HepG2 (cell line): ENCODE results near the gene HINFP. TPM values are rescaled to one million over a fixed set of nuclear protein-coding genes. Genes with fewer than 3 reads are reported as not detected.

Experiments used
- ATAC-seq: fragments of 200-7000 bp; cut with Tn5 transposase; 3 replicates; pipeline ENCODE4 v1.9.1; 2020; ENCODE audit warnings: mild to moderate bottlenecking, moderate library complexity
- BruUV-seq: library from RNA; stranded (reverse); fragments of 400-500 nt; replicated peaks from 2 replicates; lab custom pipeline; 2021; lab: Mats Ljungman, UMichigan
- CTCF ChIA-PET: fragments of 300-600 bp; formaldehyde crosslinking; extraction: SDS; loops from one replicate; lab custom pipeline; 2021; ENCODE audit warnings: low total read pairs, inconsistent platforms, low intra/inter-chr PET ratio; lab: Yijun Ruan, JAX
- POLR2A ChIA-PET: fragments of 350-600 bp; sonication (Branson Sonifier 250); formaldehyde crosslinking; loops from one replicate; lab custom pipeline; 2020; ENCODE audit warnings: antibody characterized with exemption, inconsistent platforms; lab: Yijun Ruan, JAX
- DNase-seq: peaks from one replicate; pipeline ENCODE4 v3.0.0-alpha.2; 2015; ENCODE audit warnings: low spot score
- FAIRE-seq: peaks from 3 replicates; lab custom pipeline; 2011; peaks lifted over from hg19 to GRCh38; lab: Jason Lieb, UNC
- H2AFZ ChIP-seq: one replicate; pipeline ENCODE4 v1.6.1; 2011; ENCODE audit warnings: low read length, inconsistent platforms
- H3K27ac ChIP-seq: fragments of 300-600 bp; 3 replicates; pipeline ENCODE4 v1.8.0; 2011; ENCODE audit warnings: mixed run types, mild to moderate bottlenecking, mixed read lengths, low read length, inconsistent platforms; ENCODE audit not compliant: insufficient read depth; ENCODE audit errors: extremely low read length
- H3K27me3 ChIP-seq, 2 experiments: fragments of 200-600 bp in 1 of 2; 2 replicates in 1 of 2; 3 replicates in 1 of 2; pipeline versions ENCODE4 v1.6.0 to v1.8.0; 2011; ENCODE audit warnings: low read length in 2 of 2, mild to moderate bottlenecking in 2 of 2, moderate library complexity in 2 of 2, inconsistent platforms in 1 of 2; ENCODE audit not compliant: insufficient read depth in 2 of 2, control insufficient read depth in 1 of 2
- H3K36me3 ChIP-seq, 2 experiments: fragments of 200-600 bp in 1 of 2; replicated peaks in 1 of 2; 2 replicates in 1 of 2; 3 replicates in 1 of 2; pipeline versions ENCODE4 v1.5.1 to v1.8.0; 2011; ENCODE audit warnings: low read length in 2 of 2, inconsistent platforms in 1 of 2; ENCODE audit not compliant: insufficient read depth in 2 of 2, control insufficient read depth in 1 of 2
- H3K4me1 ChIP-seq: 2 replicates; pipeline ENCODE4 v1.5.1; 2012; ENCODE audit warnings: low read length, inconsistent platforms; ENCODE audit not compliant: insufficient read depth
- H3K4me2 ChIP-seq: 2 replicates; pipeline ENCODE4 v1.6.0; 2011; ENCODE audit warnings: low read depth, low read length, inconsistent platforms
- H3K4me3 ChIP-seq, 3 experiments: fragments of 200-600 bp in 1 of 3; sonication (generic), shearing (Covaris generic) in 1 of 3; replicated peaks in 1 of 3; 2 replicates each; pipeline ENCODE4 v1.5.1; 2011 to 2016; ENCODE audit warnings: low read length in 3 of 3, inconsistent platforms in 2 of 3, low read depth in 2 of 3, mild to moderate bottlenecking in 2 of 3, control low read depth in 1 of 3, mixed read lengths in 1 of 3; ENCODE audit not compliant: insufficient read depth in 1 of 3
- H3K79me2 ChIP-seq: one replicate; pipeline ENCODE4 v1.6.1; 2011; ENCODE audit warnings: low read length, inconsistent platforms; ENCODE audit not compliant: insufficient read depth
- H3K9ac ChIP-seq: 2 replicates; pipeline ENCODE4 v1.6.0; 2011; ENCODE audit warnings: mild to moderate bottlenecking, low read depth, low read length, inconsistent platforms; ENCODE audit not compliant: insufficient read depth
- H3K9me3 ChIP-seq: 2 replicates; pipeline ENCODE4 v1.5.1; 2012; ENCODE audit warnings: mild to moderate bottlenecking, low read length
- H4K20me1 ChIP-seq: 2 replicates; pipeline ENCODE4 v1.6.0; 2011; ENCODE audit warnings: inconsistent platforms, mild to moderate bottlenecking, low read length, moderate library complexity; ENCODE audit not compliant: insufficient read depth
- ATF3 ChIP-seq: sonication (generic); formaldehyde crosslinking; IDR thresholded peaks from 2 replicates; pipeline ENCODE4 v1.4.0; 2020; ENCODE audit warnings: missing genetic modification reagents
- BORCS8-MEF2B ChIP-seq: sonication (generic); formaldehyde crosslinking; IDR thresholded peaks from 2 replicates; pipeline ENCODE4 v1.8.0; 2022; ENCODE audit warnings: mild to moderate bottlenecking, missing genetic modification reagents
- HOXD1 ChIP-seq: sonication (generic); formaldehyde crosslinking; IDR thresholded peaks from 2 replicates; pipeline ENCODE4 v1.5.0; 2020; ENCODE audit warnings: missing genetic modification reagents
- ONECUT2 ChIP-seq: sonication (generic); formaldehyde crosslinking; IDR thresholded peaks from 2 replicates; pipeline ENCODE4 v1.4.0; 2020; ENCODE audit warnings: missing genetic modification reagents
- PAXIP1 ChIP-seq: sonication (generic); formaldehyde crosslinking; conservative IDR thresholded peaks from 2 replicates; pipeline ENCODE4 v1.4.0; 2020; ENCODE audit warnings: mild to moderate bottlenecking, missing genetic modification reagents, moderate library complexity
- TOPORS ChIP-seq: sonication (generic); formaldehyde crosslinking; IDR thresholded peaks from 2 replicates; pipeline ENCODE4 v1.8.0; 2023; ENCODE audit warnings: mild to moderate bottlenecking, missing genetic modification reagents
- ZFP37 ChIP-seq: sonication (generic); formaldehyde crosslinking; IDR thresholded peaks from 2 replicates; pipeline ENCODE4 v1.4.0; 2020; ENCODE audit warnings: missing genetic modification reagents, borderline replicate concordance
- ZMAT3 ChIP-seq: sonication (generic); formaldehyde crosslinking; conservative IDR thresholded peaks from 2 replicates; pipeline ENCODE4 v1.7.0; 2021; ENCODE audit warnings: missing genetic modification reagents
- ZNF414 ChIP-seq: sonication (generic); formaldehyde crosslinking; IDR thresholded peaks from 2 replicates; pipeline ENCODE4 v1.5.0; 2020; ENCODE audit warnings: missing genetic modification reagents
- ZNF44 ChIP-seq: sonication (generic); formaldehyde crosslinking; IDR thresholded peaks from 2 replicates; pipeline ENCODE4 v1.5.1; 2020; ENCODE audit warnings: mild to moderate bottlenecking, missing genetic modification reagents
- ZNF784 ChIP-seq: sonication (generic); formaldehyde crosslinking; IDR thresholded peaks from 2 replicates; pipeline ENCODE4 v1.5.1; 2020; ENCODE audit warnings: missing genetic modification reagents, mild to moderate bottlenecking, borderline replicate concordance
- WGBS: methylation state at CpG from one replicate; pipeline ENCODE4 v1.1.6; 2017; ENCODE audit warnings: low lambda C conversion rate; 5-methylcytosine and 5-hydroxymethylcytosine counted together
- in situ Hi-C: cut with HindIII; loops from 2 replicates; pipeline ENCODE4 v1.10.0; 2017; ENCODE audit warnings: low pct_unique_long_range_greater_than_20kb; ENCODE audit not compliant: extremely low pct_ligation_motif_present
- intact Hi-C: fragments of 100-400 bp; cut with micrococcal nuclease; formaldehyde crosslinking; loops from one replicate; pipeline ENCODE4 v1.10.0; 2022; ENCODE audit not compliant: unreplicated experiment
- polyA plus RNA-seq, 8 experiments: library from polyadenylated mRNA; depleted of rRNA in 3 of 8; stranded (reverse) in 7 of 8; unstranded in 1 of 8; fragments of >200 nt; fragmentation: Illumina TruSeq in 4 of 8; extraction: Trizol in 4 of 8; gene quantifications; 2 replicates each; pipeline versions ENCODE4 v1.2.1 to v1.2.3, GENCODE V29; 2011 to 2016; ENCODE audit warnings: low read depth in 4 of 8, missing spikeins in 1 of 8, mixed read lengths in 1 of 8; ENCODE audit not compliant: insufficient read depth in 1 of 8
- total RNA-seq, 5 experiments: library from RNA; depleted of rRNA; stranded (reverse); fragments of >200 nt; fragmentation: Illumina TruSeq; extraction: Trizol; gene quantifications; 2 replicates each; pipeline ENCODE4 v1.2.3, GENCODE V29; 2016; ENCODE audit warnings: low read depth in 1 of 5

HINFP gene
- total and polyA plus RNA-seq, 2 of the 13 experiments (the other 11 are each of a cell fraction or from before 2014, with no cell fraction given) = 15.1 to 21.4 TPM

GRCh38 chr11:119175493-119176077, 54.2 kb downstream of the HINFP start:
- intact Hi-C loops (no loop called here), in situ Hi-C loops (no loop called here)
- ChIA-PET POLR2A (no interaction called here), CTCF (no interaction called here)
- Histone ChIP-seq H2AFZ (no peak overlapping the region), H3K4me2 (no peak overlapping the region), H3K27me3 (no peaks in the 10 kb centered on the region), H3K79me2 (no peaks in the 10 kb centered on the region), H4K20me1 (no peaks in the 10 kb centered on the region), H3K9ac (no peak overlapping the region), H3K4me3 (no peak overlapping the region), H3K36me3 (peaks cover 3 to 13% of the 10 kb centered on the region in 2 experiments; a peak in 3 of 5 replicates), H3K9me3 (no peaks in the 10 kb centered on the region), H3K4me1 (no peaks in the 10 kb centered on the region), H3K27ac (no peak overlapping the region)
- WGBS = 86% methylated on average over 6 of the region's 6 CpGs
- FAIRE-seq = no peak
- ATAC-seq = no peak
- DNase-seq = no peak
- no TSS peak for BruUV-seq
- no peak for TF ChIP-seq HOXD1 (CRISPR knock-in tag)

GRCh38 chr11:119178166-119178680, 56.8 kb downstream of the HINFP start:
- Histone ChIP-seq H3K4me2 (no peak overlapping the region), H3K36me3 (peaks cover 5 to 13% of the 10 kb centered on the region in 2 experiments; a peak in 3 of 5 replicates), H3K9ac (no peak overlapping the region), H4K20me1 (no peaks in the 10 kb centered on the region), H3K4me3 (no peak overlapping the region), H2AFZ (no peak overlapping the region), H3K79me2 (no peaks in the 10 kb centered on the region), H3K27me3 (no peaks in the 10 kb centered on the region), H3K27ac (no peak overlapping the region), H3K4me1 (no peaks in the 10 kb centered on the region), H3K9me3 (no peaks in the 10 kb centered on the region)
- ATAC-seq = no peak
- ChIA-PET CTCF (no interaction called here), POLR2A (interaction anchor here (1.0 to 1.2 kb wide), 2 partner anchors 9 to 10 kb away, joined by 3 to 4 read pairs; partner anchors contain the start of gene NLRX1)
- whole genome bisulfite sequencing = 95% methylated on average over 4 of the region's 4 CpGs
- intact Hi-C loops = no loop called here
- no peak for DNase-seq
- FAIRE-seq = no peak
- in situ Hi-C loops = no loop called here
- BruUV-seq = no TSS peak
- TF ChIP-seq ZNF784 (CRISPR knock-in tag) (no peak), BORCS8-MEF2B (CRISPR knock-in tag) (no peak), ATF3 (no peak), ZFP37 (CRISPR knock-in tag) (no peak), ZMAT3 (no peak), ZNF414 (CRISPR knock-in tag) (no peak), ZNF44 (no peak), TOPORS (CRISPR knock-in tag) (no peak), PAXIP1 (CRISPR knock-in tag) (no peak), ONECUT2 (CRISPR knock-in tag) (no peak)
